Rectal smooth muscle tissue (tissue), 1 donor: Measurements from ENCODE around the gene CDHR2.

Experiments used
- H3K27ac ChIP-seq: one replicate; pipeline ENCODE4 v1.7.0; 2013; ENCODE audit warnings: low read depth, low read length, inconsistent platforms
- H3K27me3 ChIP-seq: one replicate; pipeline ENCODE4 v1.7.0; 2013; ENCODE audit warnings: low read length; ENCODE audit not compliant: control insufficient read depth, insufficient read depth
- H3K36me3 ChIP-seq: one replicate; pipeline ENCODE4 v1.7.0; 2013; ENCODE audit warnings: low read length; ENCODE audit not compliant: control insufficient read depth, insufficient read depth
- H3K4me1 ChIP-seq: one replicate; pipeline ENCODE4 v1.7.0; 2013; ENCODE audit warnings: low read length; ENCODE audit not compliant: control insufficient read depth, insufficient read depth
- H3K4me3 ChIP-seq: one replicate; pipeline ENCODE4 v1.7.0; 2013; ENCODE audit warnings: low read length
- H3K9ac ChIP-seq: one replicate; pipeline ENCODE4 v1.7.0; 2013; ENCODE audit warnings: low read length

The CDHR2 gene

DNA sequence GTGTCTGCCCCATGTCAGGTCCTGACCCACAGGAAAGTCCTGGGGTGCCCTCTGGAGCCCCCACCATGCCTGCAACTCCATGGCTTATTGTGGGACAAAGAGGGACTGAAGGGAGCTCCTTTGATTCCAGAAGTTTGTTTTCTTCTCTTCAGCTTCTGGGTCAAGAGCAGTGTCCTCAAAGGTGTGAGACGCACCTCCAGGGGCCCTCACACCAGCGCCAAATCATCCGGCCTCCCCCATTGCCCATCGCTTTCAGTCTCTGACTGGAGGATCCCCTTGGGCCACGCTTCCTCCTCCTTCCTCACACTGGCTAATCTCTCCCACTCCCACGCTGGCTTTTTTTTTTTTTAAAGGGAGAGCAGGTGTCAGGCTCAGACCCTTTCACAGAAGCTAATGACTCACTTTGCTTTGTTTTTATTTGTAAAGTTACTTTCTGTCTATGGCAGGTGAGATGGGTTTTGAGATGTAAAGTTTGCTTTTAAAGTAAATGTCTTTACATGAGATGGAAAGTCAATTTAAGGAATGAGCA is 16.7 kb downstream of the CDHR2 start:
- Histone ChIP-seq H3K27me3 (no peaks in the 10 kb centered on the region), H3K9ac (no peak overlapping the region), H3K4me3 (no peak overlapping the region), H3K36me3 (no peaks in the 10 kb centered on the region), H3K4me1 (no peaks in the 10 kb centered on the region), H3K27ac (no peak overlapping the region)

- no peak overlapping the region for H3K9ac ChIP-seq
- peaks cover 2% of the 10 kb centered on the region for H3K27me3 ChIP-seq
- no peak overlapping the region for H3K4me3 ChIP-seq
- no peaks in the 10 kb centered on the region for H3K4me1 ChIP-seq
- no peak overlapping the region for H3K27ac ChIP-seq
- no peaks in the 10 kb centered on the region for H3K36me3 ChIP-seq
Measured at GRCh38 chr5:176568657-176569056, 19.5 kb downstream of the CDHR2 start.

DNA sequence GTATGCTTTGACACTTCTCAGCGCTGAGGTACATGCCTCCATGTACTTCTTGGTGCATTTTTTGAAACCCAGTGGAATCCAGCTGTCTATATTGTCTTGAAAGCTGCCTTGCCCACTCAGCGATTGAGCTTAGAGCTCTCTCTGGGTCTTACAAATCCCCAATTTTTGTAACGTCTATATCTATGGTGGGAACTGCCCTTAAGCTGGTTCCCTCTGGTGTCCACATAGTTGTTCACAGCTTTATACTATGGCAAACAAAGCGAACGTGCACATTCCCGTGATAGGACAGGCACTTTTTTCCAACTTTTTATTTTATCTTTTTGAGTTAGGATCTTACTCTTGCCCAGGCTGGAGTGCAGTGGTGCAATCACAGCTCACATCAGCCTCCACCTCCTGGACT is 20.9 kb downstream of the CDHR2 start:
- Histone ChIP-seq H3K27me3 (peaks cover 2% of the 10 kb centered on the region), H3K36me3 (no peaks in the 10 kb centered on the region), H3K27ac (no peak overlapping the region), H3K4me3 (no peak overlapping the region), H3K9ac (no peak overlapping the region), H3K4me1 (no peaks in the 10 kb centered on the region)

DNA sequence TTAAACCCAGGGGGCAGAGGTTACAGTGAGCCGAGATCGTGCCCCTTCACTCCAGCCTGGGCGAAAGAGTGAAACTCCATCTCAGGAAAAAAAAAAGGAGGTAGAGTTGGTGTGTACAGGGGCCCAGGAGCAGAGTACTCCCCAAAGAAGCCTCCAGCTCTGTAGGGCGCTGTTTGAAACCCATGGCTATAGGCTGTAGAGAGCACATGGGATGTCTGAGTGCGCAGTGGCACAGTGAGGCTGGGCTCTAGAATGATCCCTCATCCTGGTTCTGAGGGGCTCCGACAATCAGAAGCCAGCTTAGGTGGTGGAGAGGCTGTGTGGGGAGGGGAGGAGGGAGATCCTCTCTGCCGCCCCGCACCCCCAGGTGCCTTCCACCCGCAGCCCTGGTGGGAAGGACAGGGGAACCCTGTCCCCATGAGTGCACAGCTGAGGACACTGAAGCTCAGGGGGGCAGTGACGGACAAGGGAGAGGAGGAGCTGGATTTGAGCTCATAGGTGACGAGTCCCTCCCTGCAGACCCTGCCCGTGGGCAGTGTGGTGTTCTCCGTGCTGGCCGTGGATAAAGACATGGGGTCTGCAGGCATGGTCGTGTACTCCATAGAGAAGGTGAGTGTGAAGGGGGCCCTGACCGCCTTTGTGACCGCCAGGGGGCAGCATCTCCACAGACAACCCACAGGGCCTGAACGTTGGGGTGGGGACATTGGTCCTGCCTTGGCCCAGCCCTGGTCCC is 24.6 kb downstream of the CDHR2 start:
- Histone ChIP-seq H3K9ac (no peak overlapping the region), H3K27ac (no peak overlapping the region), H3K4me3 (no peak overlapping the region), H3K36me3 (no peaks in the 10 kb centered on the region), H3K27me3 (peaks cover 2% of the 10 kb centered on the region), H3K4me1 (no peaks in the 10 kb centered on the region)

DNA sequence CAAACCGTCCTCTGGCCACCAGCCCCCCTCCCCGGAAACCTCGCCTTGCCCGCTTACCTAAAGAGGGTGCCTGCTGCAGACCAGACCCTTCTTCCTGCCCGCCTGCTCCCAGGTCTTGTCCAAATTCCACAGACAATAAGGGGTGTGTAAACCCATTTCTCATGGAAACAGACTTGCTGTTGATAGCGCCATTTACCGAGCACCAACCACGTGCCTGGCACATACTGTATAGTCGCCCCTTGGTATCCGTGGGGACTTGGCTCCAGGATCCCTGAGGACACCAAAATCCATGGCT is 25.1 kb downstream of the CDHR2 start:
- no peaks in the 10 kb centered on the region for H3K36me3 ChIP-seq
- no peaks in the 10 kb centered on the region for H3K4me1 ChIP-seq
- peaks cover 2% of the 10 kb centered on the region for H3K27me3 ChIP-seq
- no peak overlapping the region for H3K27ac ChIP-seq
- no peak overlapping the region for H3K4me3 ChIP-seq
- H3K9ac ChIP-seq: no peak overlapping the region

GRCh38 chr5:176575066-176575465 is 25.9 kb downstream of the CDHR2 start:
- H3K27me3 ChIP-seq: peaks cover 2% of the 10 kb centered on the region
- no peaks in the 10 kb centered on the region for H3K4me1 ChIP-seq
- no peaks in the 10 kb centered on the region for H3K36me3 ChIP-seq
- no peak overlapping the region for H3K27ac ChIP-seq
- no peak overlapping the region for H3K4me3 ChIP-seq
- no peak overlapping the region for H3K9ac ChIP-seq

GRCh38 chr5:176575488-176576422 is 26.6 kb downstream of the CDHR2 start:
- peaks cover 2% of the 10 kb centered on the region for H3K27me3 ChIP-seq

DNA sequence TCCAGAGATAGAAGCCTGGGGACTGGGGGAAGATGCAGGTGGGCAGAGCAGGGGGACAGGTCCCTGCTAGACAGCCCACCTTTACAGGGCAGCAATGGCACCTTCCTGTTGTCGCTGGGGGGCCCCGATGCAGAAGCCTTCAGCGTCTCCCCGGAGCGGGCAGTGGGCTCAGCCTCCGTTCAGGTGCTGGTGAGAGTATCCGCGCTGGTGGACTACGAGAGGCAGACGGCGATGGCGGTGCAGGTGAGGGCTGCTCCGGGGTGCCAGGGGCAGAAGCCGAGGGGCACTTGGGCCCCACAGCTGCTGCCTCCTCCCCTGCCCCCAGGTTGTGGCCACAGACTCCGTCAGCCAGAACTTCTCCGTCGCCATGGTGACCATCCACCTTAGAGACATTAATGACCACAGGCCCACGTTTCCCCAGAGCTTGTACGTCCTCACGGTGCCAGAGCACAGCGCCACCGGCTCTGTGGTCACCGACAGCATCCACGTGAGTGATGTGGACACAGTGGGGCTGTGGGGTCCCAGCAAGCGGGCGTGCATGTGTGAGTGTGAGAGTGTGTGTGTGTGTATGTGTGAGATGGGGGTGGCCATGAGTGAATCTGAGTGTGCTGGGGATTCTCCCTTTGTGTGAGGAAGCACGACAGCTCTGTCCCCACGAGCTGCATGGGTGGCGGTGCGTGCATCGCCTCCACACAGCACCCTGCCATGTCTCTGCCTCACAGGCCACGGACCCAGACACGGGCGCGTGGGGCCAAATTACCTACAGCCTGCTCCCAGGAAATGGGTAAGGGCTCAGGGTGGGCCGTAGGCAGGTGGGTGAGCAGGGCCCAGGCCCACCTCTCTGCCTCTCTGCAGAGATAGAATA is 28.4 kb downstream of the CDHR2 start:
- H3K27ac ChIP-seq: no peak overlapping the region
- no peaks in the 10 kb centered on the region for H3K36me3 ChIP-seq
- no peak overlapping the region for H3K4me3 ChIP-seq
- no peaks in the 10 kb centered on the region for H3K4me1 ChIP-seq
- H3K27me3 ChIP-seq: peaks cover 2% of the 10 kb centered on the region
- H3K9ac ChIP-seq: no peak overlapping the region

More at GRCh38 chr5:176575488-176576422, 26.6 kb downstream of the CDHR2 start:
- H3K4me1 ChIP-seq: no peaks in the 10 kb centered on the region
- H3K9ac ChIP-seq: no peak overlapping the region
- H3K4me3 ChIP-seq: no peak overlapping the region
- no peak overlapping the region for H3K27ac ChIP-seq
- no peaks in the 10 kb centered on the region for H3K36me3 ChIP-seq

DNA sequence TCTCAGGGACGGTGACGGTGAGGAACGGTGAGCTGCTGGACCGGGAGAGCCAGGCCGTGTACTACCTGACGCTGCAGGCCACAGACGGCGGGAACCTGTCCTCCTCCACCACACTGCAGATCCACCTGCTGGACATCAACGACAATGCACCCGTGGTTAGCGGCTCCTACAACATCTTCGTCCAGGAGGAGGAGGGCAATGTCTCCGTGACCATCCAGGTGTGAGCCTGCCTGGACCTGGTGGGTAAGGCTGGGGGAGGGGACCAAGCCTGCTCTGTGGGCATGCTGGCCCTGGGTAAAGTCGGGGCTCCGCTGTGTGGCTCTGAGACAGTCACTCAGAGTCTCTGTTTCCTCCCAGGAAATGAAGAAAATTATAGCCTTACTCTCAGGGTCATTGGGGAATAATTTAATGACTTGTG is 29.3 kb downstream of the CDHR2 start:
- Histone ChIP-seq H3K9ac (no peak overlapping the region), H3K4me3 (no peak overlapping the region), H3K36me3 (no peaks in the 10 kb centered on the region), H3K4me1 (no peaks in the 10 kb centered on the region), H3K27ac (no peak overlapping the region), H3K27me3 (peaks cover 2% of the 10 kb centered on the region)

DNA sequence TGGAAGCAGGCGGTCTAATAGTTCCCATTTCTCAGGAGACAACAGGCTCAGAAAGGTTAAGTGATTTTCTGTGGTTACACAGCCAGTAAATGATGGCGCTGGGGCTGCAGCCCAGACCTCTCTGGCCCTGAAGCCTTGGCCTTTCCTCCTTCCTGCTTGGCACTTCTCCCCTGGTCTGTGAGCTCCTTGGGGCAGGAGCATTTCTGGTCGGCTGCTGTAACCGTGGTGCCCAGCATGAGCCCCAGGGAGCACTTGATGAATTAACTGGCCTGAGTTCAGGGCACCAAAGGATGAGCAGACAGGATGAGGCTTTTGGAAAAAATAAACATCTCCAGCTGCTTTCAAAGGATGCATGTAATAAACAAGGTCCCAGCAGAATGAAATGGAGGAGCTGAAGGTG is 30.2 kb downstream of the CDHR2 start:
- no peaks in the 10 kb centered on the region for H3K27me3 ChIP-seq
- no peak overlapping the region for H3K9ac ChIP-seq
- no peaks in the 10 kb centered on the region for H3K36me3 ChIP-seq
- H3K27ac ChIP-seq: no peak overlapping the region
- H3K4me1 ChIP-seq: no peaks in the 10 kb centered on the region
- H3K4me3 ChIP-seq: no peak overlapping the region

DNA sequence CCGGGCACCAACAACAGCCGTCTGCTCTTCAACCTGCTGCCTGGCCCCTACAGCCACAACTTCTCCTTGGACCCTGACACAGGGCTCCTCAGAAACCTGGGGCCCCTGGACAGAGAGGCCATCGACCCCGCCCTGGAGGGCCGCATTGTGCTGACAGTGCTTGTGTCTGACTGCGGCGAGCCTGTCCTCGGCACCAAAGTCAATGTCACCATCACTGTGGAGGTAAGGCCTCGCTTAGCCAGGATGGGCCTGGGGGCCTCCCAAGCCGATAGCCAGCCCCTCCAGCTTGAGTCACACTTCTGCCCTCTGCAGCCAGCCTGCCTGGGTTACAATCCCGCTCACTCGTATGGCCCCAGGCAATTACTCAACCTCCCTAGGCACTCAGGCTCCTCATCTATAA is 32.2 kb downstream of the CDHR2 start:
- Histone ChIP-seq H3K9ac (no peak overlapping the region), H3K27me3 (no peaks in the 10 kb centered on the region), H3K4me1 (no peaks in the 10 kb centered on the region), H3K4me3 (no peak overlapping the region), H3K36me3 (no peaks in the 10 kb centered on the region), H3K27ac (no peak overlapping the region)

DNA sequence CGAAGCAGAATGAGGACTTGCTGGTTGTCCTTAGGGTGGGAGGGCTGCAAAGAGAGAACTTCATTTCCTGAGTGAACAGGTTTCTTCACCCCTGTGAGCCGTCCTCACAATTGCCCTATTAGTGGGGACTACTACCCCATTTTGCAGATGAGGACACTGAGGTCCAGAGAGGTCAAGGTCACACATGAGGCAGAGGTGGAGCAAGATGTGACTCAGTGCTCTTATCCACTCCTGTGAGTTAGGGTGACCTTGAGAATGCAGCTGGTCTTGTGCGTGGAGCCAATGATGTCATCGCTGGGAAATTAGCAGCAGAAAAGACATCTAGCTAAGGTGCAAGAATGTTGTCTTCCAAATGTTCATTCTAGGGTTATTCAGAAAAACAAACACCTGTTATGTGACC is 33.9 kb downstream of the CDHR2 start:
- Histone ChIP-seq H3K27me3 (no peaks in the 10 kb centered on the region), H3K4me1 (no peaks in the 10 kb centered on the region), H3K36me3 (no peaks in the 10 kb centered on the region), H3K4me3 (no peak overlapping the region), H3K9ac (no peak overlapping the region), H3K27ac (no peak overlapping the region)
